OCI-LY7 (cell line): Measurements from ENCODE around the gene SLC6A5. TPM values are rescaled to one million over a fixed set of nuclear protein-coding genes. Genes with fewer than 3 reads are reported as not detected.
"Not testable (repeated sequence)": the region's sequence is repeated elsewhere in the genome, so short reads cannot be mapped to it uniquely, and the experiment has no call there.

Experiments
- BruUV-seq: library from RNA; stranded (reverse); fragments of 400-500 nt; replicated peaks from 2 replicates; lab custom pipeline; 2021; lab: Mats Ljungman, UMichigan
- CTCF ChIA-PET: fragments of 300-600 bp; sonication (Branson Sonifier 250); formaldehyde crosslinking; loops from one replicate; lab custom pipeline; 2022; ENCODE audit warnings: antibody characterized with exemption; ENCODE audit not compliant: unreplicated experiment; lab: Charles Lee
- POLR2A ChIA-PET: fragments of 300-600 bp; sonication (Branson Sonifier 250); formaldehyde crosslinking; loops from one replicate; lab custom pipeline; 2022; ENCODE audit warnings: antibody characterized with exemption; lab: Charles Lee
- DNase-seq: peaks from one replicate; pipeline ENCODE4 v3.0.0-alpha.2; 2015; ENCODE audit warnings: low spot score
- H2AFZ ChIP-seq: fragments of 200-600 bp; sonication (generic), shearing (Covaris generic); 2 replicates; pipeline ENCODE4 v1.6.1; 2014; ENCODE audit warnings: mild to moderate bottlenecking, antibody characterized with exemption, low read length, moderate library complexity
- H3K27ac ChIP-seq: fragments of 200-600 bp; sonication (generic); 2 replicates; pipeline ENCODE4 v1.5.1; 2014; ENCODE audit warnings: mixed run types, low read depth, mild to moderate bottlenecking, moderate library complexity, low read length, inconsistent platforms; ENCODE audit not compliant: poor library complexity, severe bottlenecking
- H3K36me3 ChIP-seq: fragments of 200-600 bp; sonication (generic); 2 replicates; pipeline ENCODE4 v1.6.1; 2014; ENCODE audit warnings: mild to moderate bottlenecking, antibody characterized with exemption, low read length, moderate library complexity, mixed read lengths; ENCODE audit not compliant: insufficient read depth
- H3K4me1 ChIP-seq: fragments of 200-600 bp; sonication (generic); 2 replicates; pipeline ENCODE4 v1.5.1; 2014; ENCODE audit warnings: mild to moderate bottlenecking, low read length; ENCODE audit not compliant: insufficient read depth, poor library complexity, severe bottlenecking
- H3K4me2 ChIP-seq: fragments of 200-600 bp; sonication (generic); 2 replicates; pipeline ENCODE4 v1.6.1; 2014; ENCODE audit warnings: mild to moderate bottlenecking, low read length
- H3K4me3 ChIP-seq: fragments of 200-600 bp; sonication (generic); 2 replicates; pipeline ENCODE4 v1.5.1; 2014; ENCODE audit warnings: mild to moderate bottlenecking, low read depth, low read length; ENCODE audit not compliant: poor library complexity, severe bottlenecking
- H3K79me2 ChIP-seq: fragments of 200-600 bp; sonication (generic); 2 replicates; pipeline ENCODE4 v1.6.1; 2016; ENCODE audit warnings: low read depth, mild to moderate bottlenecking, low read length, moderate library complexity, mixed read lengths; ENCODE audit not compliant: insufficient read depth
- H3K9me2 ChIP-seq: fragments of 200-600 bp; sonication (generic); 2 replicates; pipeline ENCODE4 v1.6.1; 2016; ENCODE audit warnings: mild to moderate bottlenecking, low read length, mixed read lengths; ENCODE audit not compliant: insufficient read depth
- H3K9me3 ChIP-seq: fragments of 200-600 bp; sonication (generic); 2 replicates; pipeline ENCODE4 v1.6.1; 2014; ENCODE audit warnings: mild to moderate bottlenecking, mixed run types, low read length, mixed read lengths
- H4K20me1 ChIP-seq: fragments of 200-600 bp; sonication (generic); 2 replicates; pipeline ENCODE4 v1.6.1; 2014; ENCODE audit warnings: mild to moderate bottlenecking, antibody characterized with exemption, low read length, moderate library complexity, mixed read lengths; ENCODE audit not compliant: insufficient read depth
- CTCF ChIP-seq: fragments of 200-600 bp; sonication (generic); conservative IDR thresholded peaks from 2 replicates; pipeline ENCODE4 v1.5.1; 2014; ENCODE audit warnings: mild to moderate bottlenecking, antibody characterized with exemption, low read length, moderate library complexity, mixed read lengths
- EZH2phosphoT487 ChIP-seq: fragments of 200-600 bp; sonication (generic); IDR thresholded peaks from 2 replicates; pipeline ENCODE4 v1.6.1; 2018; ENCODE audit warnings: low read depth, borderline replicate concordance, mild to moderate bottlenecking, mixed run types, antibody characterized with exemption, low read length, moderate library complexity, mixed read lengths
- intact Hi-C: fragments of 100-400 bp; cut with micrococcal nuclease; formaldehyde crosslinking; loops from one replicate; pipeline ENCODE4 v1.10.0; 2022; ENCODE audit not compliant: unreplicated experiment
- total RNA-seq, 2 experiments: library from RNA; depleted of rRNA in 1 of 2; stranded (reverse); fragments of >200 nt in 1 of 2; shearing (Covaris generic) in 1 of 2; gene quantifications; 2 replicates each; pipeline ENCODE4 v1.2.3, GENCODE V29; 2014 to 2022

The SLC6A5 gene
- total RNA-seq, 2 experiments from 2014 or later, result not detected

GRCh38 chr11:20563866-20564265, 35.5 kb upstream of the SLC6A5 start:
- intact Hi-C loops, result no loop called here
- H3K36me3 ChIP-seq, result no peaks in the 10 kb centered on the region
- POLR2A ChIA-PET, result no interaction called here
- DNase-seq, result no peak
- no peak overlapping the region for H2AFZ ChIP-seq
- no peaks in the 10 kb centered on the region for H4K20me1 ChIP-seq
- CTCF ChIA-PET, result no interaction called here
- H3K79me2 ChIP-seq, result no peaks in the 10 kb centered on the region
- no peak overlapping the region for H3K4me3 ChIP-seq
- H3K4me2 ChIP-seq, result no peak overlapping the region
- no TSS peak for BruUV-seq
- H3K9me3 ChIP-seq, result no peaks in the 10 kb centered on the region
- no peaks in the 10 kb centered on the region for H3K9me2 ChIP-seq
- no peak overlapping the region for H3K27ac ChIP-seq
- no peaks in the 10 kb centered on the region for H3K4me1 ChIP-seq
- no peak for TF ChIP-seq EZH2phosphoT487
- TF ChIP-seq CTCF, result no peak

GRCh38 chr11:20564846-20565635, 34.4 kb upstream of the SLC6A5 start:
- TF ChIP-seq EZH2phosphoT487, result no peak
- intact Hi-C loops, result no loop called here

GRCh38 chr11:20566115-20566514, 33.3 kb upstream of the SLC6A5 start:
- H3K4me3 ChIP-seq, CTCF ChIA-PET, intact Hi-C loops, POLR2A ChIA-PET, H2AFZ ChIP-seq, H3K9me2 ChIP-seq, BruUV-seq, H3K4me1 ChIP-seq, H3K9me3 ChIP-seq, DNase-seq, H3K79me2 ChIP-seq, H4K20me1 ChIP-seq, H3K4me2 ChIP-seq, H3K27ac ChIP-seq, H3K36me3 ChIP-seq: not testable (repeated sequence)

More at GRCh38 chr11:20564846-20565635, 34.4 kb upstream of the SLC6A5 start:
- Histone ChIP-seq H3K27ac (no peak overlapping the region), H3K4me2 (no peak overlapping the region), H3K4me1 (no peaks in the 10 kb centered on the region), H2AFZ (no peak overlapping the region), H3K79me2 (no peaks in the 10 kb centered on the region), H3K9me3 (no peaks in the 10 kb centered on the region), H3K9me2 (no peaks in the 10 kb centered on the region), H3K36me3 (no peaks in the 10 kb centered on the region), H4K20me1 (no peaks in the 10 kb centered on the region), H3K4me3 (no peak overlapping the region)
- CTCF ChIA-PET, result no interaction called here
- DNase-seq, result no peak
- no TSS peak for BruUV-seq
- POLR2A ChIA-PET, result interaction anchor here (0.6 kb wide), 1 partner anchor 22 kb away, joined by 4 read pairs; no protein-coding TSS in a partner anchor
